ENCODE measurements around the gene ZCCHC24.
"Not testable (repeated sequence)": the region's sequence is repeated elsewhere in the genome, so short reads cannot be mapped to it uniquely, and the experiment has no call there.

The ZCCHC24 gene

DNA sequence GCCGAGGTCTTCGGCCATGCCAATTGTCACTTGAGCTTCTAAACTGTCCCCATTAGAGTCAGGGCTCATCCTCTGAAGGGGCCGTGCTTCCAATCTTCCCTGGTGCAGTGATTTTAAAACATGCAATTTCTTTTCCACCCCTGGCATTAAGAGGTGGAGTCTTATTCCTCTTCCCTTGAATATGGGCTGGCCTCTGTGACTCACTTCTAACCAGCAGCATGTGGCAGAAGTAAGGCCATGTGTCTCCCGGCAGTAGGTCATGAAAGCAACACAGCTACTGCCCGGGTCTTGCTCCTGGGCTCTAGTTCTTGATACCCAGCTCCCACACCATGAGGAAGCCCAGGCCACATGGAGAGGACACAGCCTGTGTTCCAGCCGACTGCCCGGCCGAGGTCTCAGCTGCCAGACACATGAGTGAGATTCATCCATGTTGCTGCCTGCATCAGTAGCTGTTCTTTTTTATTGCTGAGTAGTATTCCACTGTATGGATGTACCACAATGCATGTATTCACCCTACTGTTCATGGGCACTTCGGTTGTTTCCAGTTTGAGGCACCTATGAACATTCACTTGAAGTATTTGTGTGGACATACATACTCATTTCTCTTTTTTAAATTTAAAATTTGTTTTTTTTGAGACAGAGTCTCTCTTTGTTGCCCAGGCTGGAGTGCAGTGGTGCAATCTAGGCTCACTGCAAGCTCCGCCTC lies 112.7 kb downstream of the ZCCHC24 start:
- DNase-seq (ENCODE audit: low read depth in 4 of 4, low spot score in 1 of 4): not testable (repeated sequence)
